Measurements from ENCODE around the gene EFNA5.
A peak's percentile ranks its signal among the peaks of the same experiment; 100 is the strongest.

EFNA5 gene

GRCh38 chr5:107539726-107540330, 130.9 kb downstream of the EFNA5 start:
- H3K4me3 ChIP-seq (ENCODE audit: low read length): no peak overlapping the region
- peak; percentile 4 for DNase-seq (ENCODE audit: low read depth, low spot score)

- H3K4me3 ChIP-seq (ENCODE audit: low read length): no peak overlapping the region
- DNase-seq (ENCODE audit: low read depth, low spot score): peak; percentile 89
Observed at GRCh38 chr5:107538805-107539445, 131.8 kb downstream of the EFNA5 start.

GRCh38 chr5:107538331-107538730, 132.4 kb downstream of the EFNA5 start:
- no peak for DNase-seq (ENCODE audit: low read depth, low spot score)
- H3K4me3 ChIP-seq (ENCODE audit: low read length): no peak overlapping the region

DNA sequence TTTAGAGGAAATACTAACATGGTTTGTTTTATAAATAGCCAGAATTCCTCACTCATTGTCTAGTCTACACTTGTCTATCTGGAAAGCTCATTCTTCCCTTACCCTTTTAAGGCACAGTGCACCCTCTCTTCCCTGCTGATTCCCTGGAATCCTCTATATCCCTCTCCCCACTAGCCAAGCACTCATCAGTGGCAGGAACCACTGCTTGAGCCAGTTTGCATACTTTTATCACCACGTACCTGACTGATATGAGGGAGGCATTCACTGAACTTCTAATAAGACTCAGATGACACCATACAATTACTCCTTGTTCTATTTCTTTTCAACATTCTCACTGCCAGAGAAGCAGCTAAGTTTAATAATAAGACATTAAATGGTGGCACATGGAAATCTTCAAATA, 134.9 kb downstream of the EFNA5 start:
- DNase-seq (ENCODE audit: low read depth, low spot score): no peak
- H3K4me3 ChIP-seq (ENCODE audit: low read length): no peak overlapping the region

- no peak for DNase-seq (ENCODE audit: low read depth, low spot score)
- H3K4me3 ChIP-seq (ENCODE audit: low read length): no peak overlapping the region
Observed at GRCh38 chr5:107533910-107534876, 136.5 kb downstream of the EFNA5 start.

- no peak for DNase-seq (ENCODE audit: low read depth, low spot score)
- no peak overlapping the region for H3K4me3 ChIP-seq (ENCODE audit: low read length)
Observed at GRCh38 chr5:107532916-107533315, 137.8 kb downstream of the EFNA5 start.

GRCh38 chr5:107532169-107532878, 138.4 kb downstream of the EFNA5 start:
- H3K4me3 ChIP-seq (ENCODE audit: low read length): no peak overlapping the region
- no peak for DNase-seq (ENCODE audit: low read depth, low spot score)

DNA sequence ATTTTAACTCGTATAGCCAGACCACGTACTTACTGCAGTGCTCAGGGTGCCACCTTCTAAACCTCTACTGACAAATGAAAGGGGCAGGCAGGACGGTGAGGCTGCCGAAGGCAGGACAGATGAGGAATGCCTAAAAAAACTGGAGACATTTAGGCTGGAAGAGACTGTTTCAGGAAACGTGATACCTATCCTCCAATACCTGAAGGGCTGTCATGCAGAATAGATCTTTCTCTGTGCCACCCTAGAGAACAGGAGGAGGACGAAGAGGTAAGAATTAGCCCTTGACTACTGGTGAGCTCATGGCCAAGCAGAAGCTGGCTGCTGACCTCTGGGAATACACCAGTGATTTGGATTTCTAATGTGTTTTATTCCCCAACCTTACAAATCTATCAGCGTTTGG, 139.4 kb downstream of the EFNA5 start:
- DNase-seq (ENCODE audit: low read depth, low spot score): no peak
- no peak overlapping the region for H3K4me3 ChIP-seq (ENCODE audit: low read length)

- H3K4me3 ChIP-seq (ENCODE audit: low read length): no peak overlapping the region
- DNase-seq (ENCODE audit: low read depth, low spot score): no peak
Observed at GRCh38 chr5:107529618-107530017, 141.1 kb downstream of the EFNA5 start.

DNA sequence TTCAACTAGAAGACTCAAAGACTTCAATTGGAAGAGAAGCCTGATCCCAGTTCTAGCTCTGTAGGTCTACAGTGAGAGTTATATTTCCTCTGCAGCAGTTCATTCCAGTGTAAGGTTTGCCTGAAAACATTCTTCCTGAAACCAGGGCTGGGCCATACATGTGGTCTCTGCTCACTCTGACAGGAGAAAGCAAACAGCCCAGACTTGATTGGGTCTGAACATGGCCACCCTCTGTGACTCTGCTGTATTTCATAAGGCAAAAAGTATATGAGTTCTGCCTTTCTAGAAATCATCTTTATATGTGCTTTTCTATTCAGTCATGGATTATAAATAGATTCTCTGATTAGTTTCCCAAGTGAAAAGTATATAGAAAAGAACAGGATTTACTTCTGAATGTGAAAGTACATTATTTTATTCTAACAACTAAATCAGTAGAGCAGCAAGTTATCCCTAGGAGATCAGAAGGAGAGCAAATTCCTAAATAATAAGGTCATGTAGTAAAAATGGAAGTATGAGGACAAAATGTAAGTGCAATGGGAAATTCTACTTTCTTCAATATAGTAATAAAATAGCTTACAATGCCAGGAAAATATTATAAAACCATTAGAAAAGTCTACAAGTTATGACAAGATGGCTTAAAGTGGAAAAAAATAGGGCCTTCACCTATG, 144.3 kb downstream of the EFNA5 start:
- no peak for DNase-seq (ENCODE audit: low read depth, low spot score)
- H3K4me3 ChIP-seq (ENCODE audit: low read length): no peak overlapping the region

DNA sequence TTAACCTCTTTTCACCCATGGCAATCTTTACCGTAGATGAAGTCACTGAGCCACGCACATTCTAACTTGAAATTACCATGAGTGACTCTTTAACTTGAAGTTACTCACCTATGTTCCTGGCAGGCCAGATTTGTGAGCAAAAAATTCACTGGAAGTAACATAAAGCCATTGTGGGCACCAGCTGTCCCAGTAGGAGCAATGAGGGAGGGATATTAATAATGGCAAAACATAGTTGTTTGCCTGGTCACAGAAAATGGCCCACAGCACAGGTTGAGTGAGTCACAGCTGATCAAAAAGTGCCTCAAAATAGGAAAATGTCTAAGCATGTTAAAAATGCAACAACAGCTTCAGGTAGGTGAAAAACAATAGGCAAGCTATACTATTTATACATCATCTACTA, 146.6 kb downstream of the EFNA5 start:
- DNase-seq (ENCODE audit: low read depth, low spot score): no peak
- H3K4me3 ChIP-seq (ENCODE audit: low read length): no peak overlapping the region

GRCh38 chr5:107523029-107523680, 147.6 kb downstream of the EFNA5 start:
- no peak for DNase-seq (ENCODE audit: low read depth, low spot score)
- no peak overlapping the region for H3K4me3 ChIP-seq (ENCODE audit: low read length)

GRCh38 chr5:107522456-107522855, 148.3 kb downstream of the EFNA5 start:
- no peak for DNase-seq (ENCODE audit: low read depth, low spot score)
- H3K4me3 ChIP-seq (ENCODE audit: low read length): no peak overlapping the region

GRCh38 chr5:107519900-107520354, 150.8 kb downstream of the EFNA5 start:
- H3K4me3 ChIP-seq (ENCODE audit: low read length): no peak overlapping the region
- DNase-seq (ENCODE audit: low read depth, low spot score): no peak

DNA sequence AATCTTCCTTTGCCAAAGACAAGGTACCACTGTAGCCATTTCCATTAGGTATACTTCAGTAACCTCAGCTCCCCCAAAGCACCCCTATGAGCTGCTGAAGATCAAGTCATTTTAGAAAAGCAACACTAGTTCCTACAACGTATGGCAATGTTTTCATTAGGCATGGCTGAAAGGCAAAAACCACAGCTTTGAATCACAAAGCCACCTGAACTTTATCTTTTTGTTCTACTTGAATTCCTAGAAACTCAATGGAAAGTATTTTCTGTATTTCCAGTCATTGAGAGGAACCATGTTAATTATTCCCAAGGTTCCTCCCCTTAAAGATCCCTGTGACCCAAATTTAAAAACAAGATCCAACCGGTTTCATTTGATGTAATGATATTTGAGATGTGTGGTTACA, 152.1 kb downstream of the EFNA5 start:
- no peak for DNase-seq (ENCODE audit: low read depth, low spot score)
- no peak overlapping the region for H3K4me3 ChIP-seq (ENCODE audit: low read length)

DNA sequence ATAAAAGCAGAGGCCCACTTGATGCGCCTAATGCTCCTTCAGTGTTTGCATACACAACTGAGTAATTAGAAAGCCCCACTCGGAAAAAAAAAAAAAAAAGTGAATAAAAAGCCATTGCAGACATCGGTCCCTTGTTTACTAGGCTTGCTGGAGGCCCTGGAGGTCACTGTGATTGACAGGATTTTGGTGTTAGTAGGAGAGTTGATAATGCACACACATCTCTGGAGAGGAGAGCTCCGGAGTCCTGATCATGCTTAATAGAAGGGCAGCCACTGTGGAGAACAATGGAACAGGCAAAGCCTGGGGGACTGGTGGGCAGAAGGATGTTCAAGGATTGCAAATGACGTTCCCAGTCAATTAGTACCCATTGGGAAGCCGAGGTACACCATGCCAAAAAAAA, 152.5 kb downstream of the EFNA5 start:
- DNase-seq (ENCODE audit: low read depth, low spot score): no peak
- no peak overlapping the region for H3K4me3 ChIP-seq (ENCODE audit: low read length)

GRCh38 chr5:107517185-107518033, 153.3 kb downstream of the EFNA5 start:
- no peak overlapping the region for H3K4me3 ChIP-seq (ENCODE audit: low read length)
- DNase-seq (ENCODE audit: low read depth, low spot score): no peak

Data from Jurkat, Clone E6-1 (cell line).